ENCODE measurements around the gene CERK. TPM values are rescaled to one million over a fixed set of nuclear protein-coding genes. Genes with fewer than 3 reads are reported as not detected.
A peak's percentile ranks its signal among the peaks of the same experiment; 100 is the strongest.

Gene CERK
- total RNA-seq, 1 donor from 2014 or later = 67.5 TPM

DNA sequence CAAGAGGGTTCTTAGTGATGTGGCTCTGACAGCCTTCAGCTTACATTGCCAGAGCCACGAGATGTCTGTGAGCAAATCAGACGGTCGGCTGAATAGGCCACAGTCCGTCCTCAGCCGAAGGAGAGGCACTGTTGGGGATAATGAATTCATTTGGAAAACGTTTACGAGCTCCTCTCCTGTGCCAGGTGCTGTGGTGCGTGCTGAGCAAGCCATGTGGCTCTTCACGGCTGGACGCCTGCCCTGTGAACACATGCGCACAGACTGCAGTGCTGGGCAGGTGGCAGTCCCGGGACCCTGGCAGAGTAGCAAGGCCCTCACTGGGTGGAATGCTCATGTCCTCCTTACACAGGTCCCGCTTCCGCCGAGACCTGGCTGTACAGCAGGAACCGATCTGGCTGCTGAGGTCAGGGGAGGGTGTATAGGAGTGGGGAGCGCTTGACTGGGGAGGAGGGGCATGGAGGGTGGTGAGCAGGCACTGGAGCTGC, 31.2 kb upstream of the CERK start:
- peaks cover 23% of the 10 kb centered on the region for H3K4me1 Mint-ChIP-seq (ENCODE audit: unreplicated experiment)

GRCh38 chr22:46767249-46767985, 29.4 kb upstream of the CERK start:
- DNase-seq (ENCODE audit: extremely low spot score, unreplicated experiment) = no peak
- no peak overlapping the region for H3K4me3 Mint-ChIP-seq
- H3K27me3 Mint-ChIP-seq = no peaks in the 10 kb centered on the region
- no peak for TF ChIP-seq CTCF (conservative IDR thresholded peaks at IDR 0.05)
- H3K4me1 Mint-ChIP-seq (ENCODE audit: unreplicated experiment) = peaks cover 29% of the 10 kb centered on the region
- H3K9me3 Mint-ChIP-seq = no peaks in the 10 kb centered on the region
- H3K36me3 Mint-ChIP-seq = no peaks in the 10 kb centered on the region
- peak overlapping the region; percentile 71 for H3K27ac Mint-ChIP-seq

More for the DNA sequence above, 31.2 kb upstream of the CERK start:
- TF ChIP-seq CTCF (conservative IDR thresholded peaks at IDR 0.05) = no peak
- Mint-ChIP-seq H3K9me3 (no peaks in the 10 kb centered on the region), H3K27me3 (no peaks in the 10 kb centered on the region), H3K4me3 (no peak overlapping the region), H3K36me3 (no peaks in the 10 kb centered on the region), H3K27ac (peak overlapping the region; percentile 56)
- no peak for DNase-seq (ENCODE audit: extremely low spot score, unreplicated experiment)

GRCh38 chr22:46766611-46767010, 28.6 kb upstream of the CERK start:
- no peaks in the 10 kb centered on the region for H3K36me3 Mint-ChIP-seq
- H3K4me3 Mint-ChIP-seq = no peak overlapping the region
- no peaks in the 10 kb centered on the region for H3K9me3 Mint-ChIP-seq
- no peak for DNase-seq (ENCODE audit: extremely low spot score, unreplicated experiment)
- TF ChIP-seq CTCF (conservative IDR thresholded peaks at IDR 0.05) = no peak
- no peaks in the 10 kb centered on the region for H3K27me3 Mint-ChIP-seq
- H3K27ac Mint-ChIP-seq = peak overlapping the region; percentile 71
- peaks cover 35% of the 10 kb centered on the region for H3K4me1 Mint-ChIP-seq (ENCODE audit: unreplicated experiment)

GRCh38 chr22:46764779-46765485, 26.9 kb upstream of the CERK start:
- H3K4me3 Mint-ChIP-seq = peak overlapping the region; percentile 25
- peak overlapping the region; percentile 97 for H3K27ac Mint-ChIP-seq
- peaks cover 35% of the 10 kb centered on the region for H3K4me1 Mint-ChIP-seq (ENCODE audit: unreplicated experiment)
- DNase-seq (ENCODE audit: extremely low spot score, unreplicated experiment) = no peak
- no peaks in the 10 kb centered on the region for H3K27me3 Mint-ChIP-seq
- TF ChIP-seq CTCF (conservative IDR thresholded peaks at IDR 0.05) = no peak
- H3K36me3 Mint-ChIP-seq = no peaks in the 10 kb centered on the region
- H3K9me3 Mint-ChIP-seq = no peaks in the 10 kb centered on the region

DNA sequence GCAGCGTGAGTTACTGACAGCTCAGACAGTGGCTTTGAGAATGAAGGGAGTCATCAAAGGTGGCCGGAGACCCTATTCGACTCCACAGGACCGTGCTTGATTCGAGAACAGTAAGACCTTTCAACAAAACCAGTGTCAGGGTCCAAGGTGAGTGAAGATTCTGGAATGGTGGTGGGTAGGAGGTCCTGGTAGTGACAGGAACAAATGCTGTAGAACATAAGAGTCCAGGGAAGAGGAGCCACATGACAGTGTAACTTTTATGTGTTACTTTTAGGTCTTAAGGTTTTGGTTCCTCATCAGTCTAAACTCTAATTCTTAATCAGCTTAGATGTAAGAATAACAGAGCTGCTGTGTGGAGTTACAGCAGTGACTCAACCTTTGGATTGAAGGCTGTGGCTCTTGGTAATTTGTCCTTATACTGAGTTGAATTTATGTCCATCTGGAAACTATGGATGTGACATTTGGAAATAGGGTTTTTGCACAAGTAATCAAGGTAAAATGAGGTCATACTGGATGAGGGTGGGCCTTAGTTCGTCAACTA, 26.2 kb upstream of the CERK start:
- no peak for TF ChIP-seq CTCF (conservative IDR thresholded peaks at IDR 0.05)
- H3K36me3 Mint-ChIP-seq = no peaks in the 10 kb centered on the region
- H3K27me3 Mint-ChIP-seq = no peaks in the 10 kb centered on the region
- no peak for DNase-seq (ENCODE audit: extremely low spot score, unreplicated experiment)
- peak overlapping the region; percentile 98 for H3K4me3 Mint-ChIP-seq
- H3K9me3 Mint-ChIP-seq = no peaks in the 10 kb centered on the region
- H3K27ac Mint-ChIP-seq = peak overlapping the region; percentile 97
- H3K4me1 Mint-ChIP-seq (ENCODE audit: unreplicated experiment) = peaks cover 30% of the 10 kb centered on the region
